ENCODE results near the gene CD300LB. TPM values are rescaled to one million over a fixed set of nuclear protein-coding genes. Genes with fewer than 3 reads are reported as not detected.

Gene CD300LB
- total RNA-seq, 4 donors from 2014 or later: 0.48 to 0.59 TPM; not detected in 2

- Histone ChIP-seq H3K4me3 (no peak overlapping the region), H3K4me1 (no peaks in the 10 kb centered on the region), H3K27ac (no peak overlapping the region), H3K9me3 (no peaks in the 10 kb centered on the region), H3K27me3 (no peaks in the 10 kb centered on the region), H3K36me3 (no peaks in the 10 kb centered on the region)
- TF ChIP-seq CTCF (IDR thresholded peaks at IDR 0.05) (no peak), POLR2A (IDR thresholded peaks at IDR 0.05) (no peak)
- no peak for DNase-seq
- intact Hi-C loops (cut with DNase I; ENCODE audit: low total_unique reads): no loop called here
Observed at GRCh38 chr17:74481621-74482020, 49.7 kb downstream of the CD300LB start.

- no peak for DNase-seq
- intact Hi-C loops (cut with DNase I; ENCODE audit: low total_unique reads): no loop called here
- Histone ChIP-seq H3K9me3 (no peaks in the 10 kb centered on the region), H3K4me1 (no peaks in the 10 kb centered on the region), H3K27me3 (no peaks in the 10 kb centered on the region), H3K27ac (no peak overlapping the region), H3K4me3 (no peak overlapping the region), H3K36me3 (no peaks in the 10 kb centered on the region)
- TF ChIP-seq POLR2A (IDR thresholded peaks at IDR 0.05): no peak
- no peak for TF ChIP-seq CTCF (IDR thresholded peaks at IDR 0.05)
Observed at GRCh38 chr17:74480290-74480689, 51.0 kb downstream of the CD300LB start.

- Histone ChIP-seq H3K27ac (no peak overlapping the region), H3K9me3 (no peaks in the 10 kb centered on the region), H3K4me1 (no peaks in the 10 kb centered on the region), H3K4me3 (no peak overlapping the region), H3K36me3 (no peaks in the 10 kb centered on the region), H3K27me3 (no peaks in the 10 kb centered on the region)
- intact Hi-C loops (cut with DNase I; ENCODE audit: low total_unique reads): no loop called here
- TF ChIP-seq CTCF (IDR thresholded peaks at IDR 0.05) (no peak), POLR2A (IDR thresholded peaks at IDR 0.05) (no peak)
- no peak for DNase-seq
Observed at GRCh38 chr17:74478420-74479100, 52.7 kb downstream of the CD300LB start.

GRCh38 chr17:74477411-74477810 is 53.9 kb downstream of the CD300LB start:
- intact Hi-C loops (cut with DNase I; ENCODE audit: low total_unique reads): no loop called here
- no peak overlapping the region for H3K27ac ChIP-seq
- no peak for DNase-seq
- H3K36me3 ChIP-seq: no peaks in the 10 kb centered on the region
- H3K4me3 ChIP-seq: no peak overlapping the region
- H3K9me3 ChIP-seq: no peaks in the 10 kb centered on the region
- H3K4me1 ChIP-seq: no peaks in the 10 kb centered on the region
- TF ChIP-seq POLR2A (IDR thresholded peaks at IDR 0.05) (no peak), CTCF (IDR thresholded peaks at IDR 0.05) (no peak)
- H3K27me3 ChIP-seq: no peaks in the 10 kb centered on the region

- Histone ChIP-seq H3K27ac (no peak overlapping the region), H3K27me3 (no peaks in the 10 kb centered on the region), H3K4me3 (no peak overlapping the region), H3K4me1 (no peaks in the 10 kb centered on the region), H3K36me3 (no peaks in the 10 kb centered on the region), H3K9me3 (no peaks in the 10 kb centered on the region)
- intact Hi-C loops (cut with DNase I; ENCODE audit: low total_unique reads): no loop called here
- TF ChIP-seq POLR2A (IDR thresholded peaks at IDR 0.05) (no peak), CTCF (IDR thresholded peaks at IDR 0.05) (no peak)
- DNase-seq: no peak
Observed at GRCh38 chr17:74475189-74475588, 56.1 kb downstream of the CD300LB start.
